HEK293T (cell line): ENCODE measurements around the gene NRG3.

Experiments
- ARNT ChIP-seq: fragments of 450-650 bp; IDR thresholded peaks from 2 replicates; pipeline ENCODE4 v1.6.1; 2017; ENCODE audit warnings: mild to moderate bottlenecking
- BHLHE40 ChIP-seq: fragments of 450-650 bp; IDR thresholded peaks from 2 replicates; pipeline ENCODE4 v1.6.1; 2016; ENCODE audit warnings: mild to moderate bottlenecking, moderate library complexity, borderline replicate concordance
- ELF4 ChIP-seq: fragments of 450-650 bp; IDR thresholded peaks from 2 replicates; pipeline ENCODE4 v1.6.1; 2017; ENCODE audit warnings: antibody characterized with exemption
- FOXA1 ChIP-seq: fragments of 450-650 bp; IDR thresholded peaks from 2 replicates; pipeline ENCODE4 v1.6.1; 2016; ENCODE audit warnings: mild to moderate bottlenecking
- FOXK2 ChIP-seq: fragments of 450-650 bp; IDR thresholded peaks from 2 replicates; pipeline ENCODE4 v1.6.1; 2016; ENCODE audit warnings: mild to moderate bottlenecking
- FOXM1 ChIP-seq: fragments of 450-650 bp; IDR thresholded peaks from 2 replicates; pipeline ENCODE4 v1.6.1; 2017; ENCODE audit warnings: mild to moderate bottlenecking, borderline replicate concordance
- HDGF ChIP-seq: fragments of 450-650 bp; IDR thresholded peaks from 2 replicates; pipeline ENCODE4 v1.6.1; 2017; ENCODE audit warnings: antibody characterized with exemption, borderline replicate concordance
- L3MBTL2 ChIP-seq: fragments of 450-650 bp; conservative IDR thresholded peaks from 2 replicates; pipeline ENCODE4 v1.6.1; 2016; ENCODE audit warnings: mild to moderate bottlenecking
- NFRKB ChIP-seq: fragments of 450-650 bp; IDR thresholded peaks from 2 replicates; pipeline ENCODE4 v1.6.1; 2016; ENCODE audit warnings: mild to moderate bottlenecking, moderate library complexity
- PKNOX1 ChIP-seq: fragments of 450-650 bp; IDR thresholded peaks from 2 replicates; pipeline ENCODE4 v1.6.1; 2016
- SP1 ChIP-seq: fragments of 450-650 bp; IDR thresholded peaks from 2 replicates; pipeline ENCODE4 v1.6.1; 2017
- SUZ12 ChIP-seq: fragments of 450-650 bp; IDR thresholded peaks from 2 replicates; pipeline ENCODE4 v1.6.1; 2016; ENCODE audit warnings: mild to moderate bottlenecking
- TARDBP ChIP-seq: fragments of 450-650 bp; IDR thresholded peaks from 2 replicates; pipeline ENCODE4 v1.6.1; 2016
- ZNF384 ChIP-seq: fragments of 450-650 bp; IDR thresholded peaks from 2 replicates; pipeline ENCODE4 v1.6.1; 2016

GRCh38 chr10:82144153-82144552 is 269.2 kb downstream of the NRG3 start:
- TF ChIP-seq SP1 (no peak), PKNOX1 (no peak), ZNF384 (no peak), TARDBP (no peak), ELF4 (no peak), FOXM1 (no peak), HDGF (no peak), FOXA1 (no peak), SUZ12 (no peak), BHLHE40 (no peak), FOXK2 (no peak), L3MBTL2 (no peak), NFRKB (no peak), ARNT (no peak)
